HG03103 (cell line): ENCODE data around the gene TSC22D3.

ENCODE experiments used
- ATAC-seq: cut with Tn5 transposase; IDR thresholded peaks from one replicate; pipeline ENCODE4 v1.9.1; 2021; ENCODE audit warnings: low read depth; ENCODE audit not compliant: unreplicated experiment

The TSC22D3 gene

GRCh38 chrX:107731831-107732502 lies 43.6 kb downstream of the TSC22D3 start:
- ATAC-seq: no peak

DNA sequence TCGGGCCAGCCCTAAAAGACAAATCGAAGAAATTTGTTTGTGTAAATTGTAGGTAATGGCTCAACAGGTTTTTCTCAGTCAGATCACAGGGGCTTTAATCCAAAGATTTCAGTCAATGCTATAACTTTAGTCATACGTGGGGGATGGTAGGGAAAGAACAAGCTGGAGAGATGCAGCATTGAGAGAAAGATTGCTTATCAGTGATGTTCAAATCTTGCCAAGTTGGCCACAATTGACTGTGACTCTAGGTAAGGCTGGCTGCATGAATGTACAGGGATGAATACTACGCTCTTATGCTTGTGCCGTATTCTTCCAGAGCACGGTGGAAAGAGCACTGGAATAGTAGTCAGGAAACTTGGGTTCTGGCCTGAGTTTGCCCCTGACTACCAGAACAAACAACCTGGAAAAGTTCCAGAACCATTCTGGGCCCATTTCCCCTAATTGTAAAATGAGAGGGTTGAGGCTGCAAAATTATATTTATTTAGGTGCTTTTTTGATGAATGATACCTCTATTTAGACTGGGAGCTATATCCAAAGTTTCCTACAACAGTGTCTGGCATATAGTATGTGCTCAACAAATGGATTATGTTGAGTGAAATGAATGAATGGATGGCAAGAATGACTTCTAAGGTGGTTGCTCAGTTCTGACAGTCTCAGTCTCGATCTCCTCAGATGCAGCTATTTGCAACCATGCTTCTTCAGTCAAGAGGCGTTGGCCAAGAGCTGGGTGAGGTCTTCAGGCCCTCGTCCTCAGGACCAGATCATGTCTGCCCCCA lies 44.4 kb downstream of the TSC22D3 start:
- no peak for ATAC-seq

- ATAC-seq: no peak
Observed at GRCh38 chrX:107730298-107730655, 45.3 kb downstream of the TSC22D3 start.

DNA sequence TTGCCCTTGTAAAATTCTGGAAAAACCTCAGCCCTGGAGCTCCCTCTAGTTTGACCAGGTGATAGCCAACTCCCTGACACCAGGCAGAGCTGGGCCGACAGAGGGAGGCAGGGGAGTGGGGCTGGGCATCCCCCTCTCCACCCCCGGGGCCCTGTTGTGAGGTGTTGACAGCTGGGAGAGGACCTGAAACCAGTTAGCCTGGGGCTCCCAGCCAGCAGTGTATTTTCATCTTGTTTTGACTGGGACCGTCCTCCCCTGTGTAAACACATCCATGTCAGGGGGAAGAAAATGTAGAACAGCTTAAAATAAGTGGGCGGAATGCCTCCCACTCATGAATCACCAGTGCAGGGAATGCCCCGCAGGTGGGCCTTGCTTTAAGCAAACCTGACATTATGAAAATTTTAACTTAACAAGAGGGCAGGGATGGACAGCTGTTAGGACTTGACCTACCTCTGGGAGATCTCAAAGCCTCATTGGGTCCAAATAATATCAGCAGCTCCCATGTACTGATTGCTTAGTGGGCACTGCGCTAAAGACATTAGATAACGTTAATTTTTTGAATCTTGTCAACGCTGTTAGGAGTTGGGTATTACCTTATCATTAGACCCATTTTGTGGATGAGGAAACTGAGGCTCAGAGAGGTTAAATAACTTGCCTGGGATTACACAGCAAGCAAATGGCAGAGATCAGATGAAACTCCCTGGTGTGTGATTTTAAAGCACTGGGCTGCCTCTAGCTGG lies 45.9 kb downstream of the TSC22D3 start:
- ATAC-seq: peak; percentile 51

DNA sequence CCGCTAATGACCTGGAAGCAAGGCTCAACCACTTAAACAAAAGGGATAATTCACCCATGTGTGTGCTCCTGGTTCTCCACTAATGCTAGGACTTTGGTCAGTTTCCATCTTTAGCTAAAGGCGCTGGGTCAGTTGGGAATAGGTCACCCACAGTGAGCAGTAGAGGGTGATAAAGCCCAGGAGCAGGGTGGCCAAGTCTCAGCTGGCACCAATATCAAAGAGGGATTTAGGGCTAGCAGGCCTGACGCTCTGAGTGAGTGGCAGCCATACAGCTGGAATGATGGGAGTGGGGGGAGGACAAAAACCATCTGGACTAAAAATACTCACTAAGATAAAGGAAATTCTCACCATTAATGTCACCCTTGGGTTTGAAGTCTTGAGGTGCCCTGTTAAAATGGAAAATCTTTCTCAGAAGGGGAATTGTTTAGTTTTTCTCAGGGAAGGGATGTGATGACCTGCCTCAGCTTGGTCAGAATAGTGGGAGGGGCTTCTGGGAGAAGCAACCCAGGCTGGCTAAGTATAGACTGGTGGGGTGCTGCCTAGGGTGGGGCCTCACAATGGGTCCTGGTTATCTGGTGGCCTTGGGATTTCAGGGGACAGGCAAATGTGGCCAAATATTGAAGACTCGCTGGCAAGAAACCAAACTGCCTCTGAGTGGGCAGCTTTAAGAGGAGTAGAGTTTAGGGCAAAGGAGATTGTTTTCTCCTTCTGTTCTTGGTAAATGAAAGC lies 47.1 kb downstream of the TSC22D3 start:
- ATAC-seq: no peak

GRCh38 chrX:107726816-107727534 lies 48.6 kb downstream of the TSC22D3 start:
- no peak for ATAC-seq

DNA sequence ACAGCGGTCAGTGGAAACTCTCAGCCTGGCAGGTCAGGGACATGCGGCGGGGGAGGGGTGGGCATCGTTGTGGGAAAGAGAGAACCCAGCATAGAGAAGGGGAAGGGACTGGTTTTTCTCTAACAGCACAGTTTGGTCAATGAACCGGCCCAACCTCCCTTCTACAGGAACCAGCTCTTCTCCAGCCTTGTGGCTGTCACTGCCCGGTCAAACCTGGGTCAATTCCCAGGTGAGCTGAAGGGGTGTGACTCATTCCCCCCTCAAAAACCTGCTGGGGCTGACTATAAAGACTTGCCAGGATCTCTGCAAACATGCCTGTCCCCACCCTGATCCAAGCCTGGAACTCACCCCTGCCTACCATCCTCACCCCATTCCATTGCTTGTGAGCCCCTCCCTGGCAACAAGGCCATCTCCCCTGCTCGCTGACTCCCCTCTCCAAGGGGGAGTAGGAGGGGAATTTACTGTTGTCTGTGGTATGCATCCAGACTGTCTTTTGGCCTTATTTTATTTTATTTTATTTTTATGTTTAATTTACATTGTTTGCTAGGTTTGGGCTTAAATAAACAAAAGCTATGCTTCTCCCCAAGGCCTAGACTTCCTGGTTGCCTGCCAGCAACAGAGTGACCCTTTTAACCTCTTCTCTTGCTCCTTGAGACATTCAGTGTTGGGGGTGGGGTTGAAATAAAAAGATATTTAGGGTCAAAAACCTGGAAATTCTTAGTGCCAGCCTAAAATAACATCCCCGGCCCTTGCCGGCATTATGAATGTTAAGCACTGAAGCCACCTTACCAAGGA lies 49.6 kb downstream of the TSC22D3 start:
- no peak for ATAC-seq

GRCh38 chrX:107724653-107725052 lies 50.9 kb downstream of the TSC22D3 start:
- ATAC-seq: no peak

- ATAC-seq: no peak
Observed at GRCh38 chrX:107723511-107723910, 52.1 kb downstream of the TSC22D3 start.

DNA sequence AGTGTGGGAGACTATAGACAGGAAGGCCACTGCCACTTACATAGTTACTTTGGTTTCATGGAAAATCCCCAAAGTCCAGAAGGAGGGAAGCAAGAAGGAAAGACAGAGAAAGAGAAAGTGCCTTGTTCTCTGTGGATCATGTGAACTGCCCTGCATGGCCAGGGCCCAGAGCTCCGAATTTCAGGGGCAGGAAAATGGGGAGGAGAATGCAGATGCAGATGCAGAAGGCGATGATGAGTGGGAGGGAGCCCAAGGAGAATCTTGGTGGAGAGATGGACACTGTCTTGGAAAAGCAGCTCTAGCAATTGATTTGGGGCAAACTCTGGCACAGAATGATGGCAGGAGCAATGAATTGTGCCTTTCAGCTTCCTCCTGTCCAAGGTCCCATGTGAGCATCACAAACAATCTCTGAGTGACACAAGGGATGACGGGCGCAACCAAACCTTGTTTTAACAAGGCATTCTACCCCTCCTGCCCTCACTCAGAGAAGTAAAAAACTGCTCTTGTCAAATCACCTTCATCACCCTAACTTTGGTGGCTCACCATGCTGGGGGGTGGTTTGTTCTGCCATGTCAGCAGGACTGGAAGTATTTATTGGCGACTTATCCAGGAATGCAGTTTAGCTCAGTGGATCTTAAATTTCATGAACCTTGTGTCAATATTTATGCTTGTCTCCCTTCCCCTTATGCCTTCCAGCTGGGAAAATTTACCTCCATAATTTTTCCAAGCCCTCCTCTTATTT lies 53.5 kb downstream of the TSC22D3 start:
- ATAC-seq: no peak

GRCh38 chrX:107721318-107721717 lies 54.3 kb downstream of the TSC22D3 start:
- peak; percentile 47 for ATAC-seq

DNA sequence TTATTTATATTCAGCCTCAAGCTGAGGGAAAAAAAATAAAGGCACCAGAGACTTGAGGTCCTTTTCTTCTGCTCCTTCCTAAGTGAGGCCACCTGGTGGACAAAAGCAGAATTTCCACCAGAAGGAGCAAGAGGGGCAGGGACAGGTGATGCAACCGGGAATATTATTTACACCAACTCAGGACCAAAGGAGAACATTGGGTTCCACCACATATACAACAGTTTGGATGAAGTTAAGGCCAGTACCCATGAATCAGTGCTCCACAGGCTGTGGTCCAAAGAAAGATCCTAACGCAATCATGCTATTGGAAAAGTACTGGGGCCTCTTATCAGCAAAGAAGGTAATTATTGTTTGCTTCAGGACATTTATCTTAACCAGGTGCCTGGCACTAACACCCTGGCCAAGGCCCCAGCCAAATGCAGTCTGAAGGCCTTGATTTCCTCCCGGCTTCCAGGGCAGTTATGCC lies 57.4 kb downstream of the TSC22D3 start:
- ATAC-seq: no peak

- peak; percentile 75 for ATAC-seq
Observed at GRCh38 chrX:107716816-107717700, 58.5 kb downstream of the TSC22D3 start.

- ATAC-seq: no peak
Observed at GRCh38 chrX:107716118-107716684, 59.4 kb downstream of the TSC22D3 start.

DNA sequence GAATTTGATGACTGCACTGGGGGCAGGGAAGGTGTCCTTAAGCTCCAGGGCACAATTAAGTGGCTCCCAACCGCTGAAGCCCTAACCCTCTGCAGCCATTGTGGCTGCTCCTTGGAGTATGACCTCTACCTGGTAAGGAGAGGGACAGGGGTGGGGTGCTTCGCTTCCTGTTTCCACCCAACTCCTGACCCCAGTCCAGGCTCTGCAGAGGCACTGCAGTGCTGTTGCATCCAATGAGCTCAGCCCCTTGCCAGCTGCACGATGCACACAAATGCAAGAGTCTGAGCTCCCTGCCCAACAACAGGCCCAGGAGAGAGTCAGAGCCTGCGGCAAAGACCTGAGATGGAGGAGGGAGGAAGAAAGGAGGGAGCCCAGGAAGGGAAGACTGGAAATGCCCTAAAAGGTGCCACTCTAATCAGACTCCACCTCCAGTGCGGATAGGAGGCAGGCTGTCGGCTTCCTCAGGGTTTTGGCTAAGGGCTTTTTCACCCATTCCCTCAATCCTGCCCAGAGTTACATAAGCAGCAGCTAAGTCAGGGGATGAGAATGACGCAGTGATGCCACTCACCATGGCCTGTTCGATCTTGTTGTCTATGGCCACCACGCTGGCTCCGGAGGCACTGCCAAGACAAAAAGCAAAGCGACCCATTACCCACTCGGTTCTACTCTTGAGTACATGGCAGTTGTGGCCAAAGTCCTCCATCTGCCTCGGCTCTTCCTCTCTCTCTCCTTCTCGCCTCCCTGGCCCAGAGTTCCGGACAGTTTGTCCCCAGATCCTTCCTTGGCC lies 60.1 kb downstream of the TSC22D3 start:
- ATAC-seq: no peak

DNA sequence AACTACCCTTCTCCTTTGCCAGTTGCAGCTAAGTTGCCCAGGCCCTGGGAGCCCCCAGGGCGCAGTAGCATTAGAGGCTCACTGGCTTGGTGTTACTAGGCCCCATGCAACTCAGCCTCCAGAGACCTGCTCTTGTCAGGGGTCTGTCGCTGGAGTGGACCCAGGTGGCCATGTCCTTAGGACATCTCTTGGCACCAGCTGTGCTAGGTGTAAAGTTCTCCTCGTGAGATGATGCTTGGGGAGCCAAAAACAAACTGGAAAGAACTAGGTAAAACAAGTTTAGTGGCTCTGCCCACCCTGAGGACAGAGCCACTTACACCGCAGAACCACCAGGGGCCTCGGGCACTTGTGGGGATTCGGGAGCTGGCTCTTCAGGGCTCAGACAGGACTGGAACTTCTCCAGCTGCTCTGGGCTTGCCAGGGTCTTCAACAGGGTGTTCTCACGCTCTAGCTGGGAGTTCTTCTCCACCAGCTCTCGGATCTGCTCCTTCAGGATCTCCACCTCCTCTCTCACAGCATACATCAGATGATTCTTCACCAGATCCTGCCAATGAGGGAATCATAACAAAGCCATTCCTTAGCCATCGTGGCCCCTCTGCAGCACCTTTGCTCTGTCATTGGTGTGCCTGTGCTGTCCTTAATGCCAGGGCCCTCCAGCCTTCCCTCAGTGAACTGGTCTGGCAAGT lies 61.2 kb downstream of the TSC22D3 start:
- no peak for ATAC-seq
